HUDEP-2 (cell line): ENCODE data around the gene STRAP.
A peak's percentile ranks its signal among the peaks of the same experiment; 100 is the strongest.
"Not testable (repeated sequence)": the region's sequence is repeated elsewhere in the genome, so short reads cannot be mapped to it uniquely, and the experiment has no call there.

Experiments
- DNase-seq, 76 experiments: peaks; one replicate each; lab custom pipeline; 2025; ENCODE audit not compliant: unreplicated experiment in 76 of 76; lab: John Stamatoyannopoulos, UW

Gene STRAP

DNA sequence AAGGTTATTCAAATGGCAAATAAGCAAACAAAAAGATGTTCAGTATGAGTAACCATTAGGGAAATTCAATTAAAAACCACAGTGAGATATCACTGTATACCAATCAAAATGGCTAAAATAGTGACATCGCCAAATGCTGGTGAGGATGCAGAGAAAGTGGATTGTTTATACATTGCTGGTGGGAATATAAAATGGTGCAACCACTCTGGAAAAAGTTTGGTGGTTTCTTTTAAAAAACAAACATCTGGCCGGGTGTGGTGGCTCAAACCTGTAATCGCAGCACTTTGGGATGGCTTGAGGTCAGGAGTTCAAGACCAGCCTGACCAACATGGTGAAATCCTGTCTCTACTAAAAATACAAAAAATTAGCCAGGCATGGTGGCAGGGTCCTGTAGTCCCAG lies 14.0 kb upstream of the STRAP start:
- DNase-seq = no peak

DNA sequence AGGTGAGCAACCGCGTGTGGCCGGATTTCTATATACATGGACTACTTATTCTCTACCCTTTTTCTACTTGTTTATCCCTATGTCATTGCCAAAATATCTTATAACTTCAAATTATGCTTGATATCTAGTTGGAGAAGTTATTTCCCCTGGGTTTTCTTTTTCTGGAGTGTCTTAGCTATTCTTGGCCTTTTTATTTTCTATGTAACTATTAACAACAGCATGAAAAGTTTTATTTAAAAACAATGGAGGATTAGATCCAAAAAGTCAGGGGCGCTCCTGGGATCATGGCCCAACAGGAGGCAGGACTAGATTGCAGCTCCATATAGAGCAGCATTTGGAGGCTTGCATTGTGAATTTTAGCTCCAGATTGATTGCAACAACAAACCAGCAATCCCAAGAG lies 8.6 kb upstream of the STRAP start:
- DNase-seq = no peak

DNA sequence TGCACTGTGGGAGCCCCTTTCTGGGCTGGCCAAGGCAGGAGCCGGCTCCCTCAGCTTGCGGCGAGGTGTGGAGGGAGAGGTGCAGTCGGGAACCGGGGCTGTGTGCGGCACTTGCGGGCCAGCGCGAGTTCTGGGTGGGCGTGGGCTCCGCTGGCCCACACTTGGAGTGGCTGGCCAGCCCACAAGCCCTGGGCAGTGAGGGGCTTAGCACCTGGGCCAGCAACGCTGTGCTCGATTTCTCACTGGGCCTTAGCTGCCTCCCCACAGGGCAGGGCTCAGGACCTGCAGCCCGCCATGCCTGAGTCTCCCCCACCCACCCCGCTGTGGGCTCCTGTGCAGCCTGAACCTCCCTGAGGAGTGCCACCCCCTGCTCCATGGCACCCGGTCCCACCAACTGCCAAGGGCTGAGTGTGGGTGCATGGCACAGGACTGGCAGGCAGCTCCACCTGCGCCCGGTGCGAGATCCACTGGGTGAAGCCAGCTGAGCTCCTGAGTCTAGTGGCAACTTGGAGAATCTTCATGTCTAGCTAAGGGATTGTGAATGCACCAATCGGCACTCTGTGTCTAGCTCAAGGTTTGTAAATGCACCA lies 7.5 kb upstream of the STRAP start:
- not testable (repeated sequence) for DNase-seq

GRCh38 chr12:15875863-15876262 lies 6.3 kb upstream of the STRAP start:
- no peak for DNase-seq

DNA sequence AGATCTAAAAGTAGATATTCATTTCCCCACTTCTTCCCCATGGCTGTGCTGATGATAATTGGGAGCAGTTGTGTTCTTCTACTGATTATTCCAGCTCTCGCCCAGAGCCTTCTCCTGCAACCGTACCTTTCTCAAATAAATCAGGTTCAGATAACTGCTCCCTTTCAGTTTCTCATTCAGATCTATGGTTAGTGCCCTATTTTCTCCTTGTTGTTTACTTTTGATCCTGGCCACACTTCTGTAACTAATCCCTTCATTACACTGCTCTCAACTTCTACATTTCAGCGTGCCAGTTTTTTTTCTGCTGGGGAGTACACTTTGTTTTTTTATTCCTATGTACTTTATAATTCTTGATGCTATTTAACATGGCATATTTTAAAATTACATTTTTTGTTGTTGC lies 2.8 kb upstream of the STRAP start:
- no peak for DNase-seq

DNA sequence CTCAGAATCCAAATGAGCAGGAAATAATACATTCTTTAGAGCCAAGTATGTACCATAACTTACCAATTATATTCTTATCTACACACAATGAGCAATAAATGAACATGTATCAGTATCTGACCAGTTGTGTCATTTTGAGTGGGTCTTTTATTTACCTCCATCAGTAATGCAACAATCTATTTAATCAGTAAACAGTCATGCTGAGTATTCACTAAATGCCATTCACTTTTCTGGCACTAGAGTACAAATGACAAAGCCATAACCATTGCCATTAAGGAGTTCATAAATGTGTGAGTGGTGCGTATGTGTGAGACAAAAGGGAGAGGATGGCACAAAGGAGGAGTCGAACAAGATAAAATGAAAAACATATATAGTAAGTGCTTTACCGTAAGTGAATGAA lies 1.5 kb upstream of the STRAP start:
- no peak for DNase-seq

- no peak for DNase-seq
Measured at GRCh38 chr12:15883536-15883935, 1.3 kb downstream of the STRAP start.

DNA sequence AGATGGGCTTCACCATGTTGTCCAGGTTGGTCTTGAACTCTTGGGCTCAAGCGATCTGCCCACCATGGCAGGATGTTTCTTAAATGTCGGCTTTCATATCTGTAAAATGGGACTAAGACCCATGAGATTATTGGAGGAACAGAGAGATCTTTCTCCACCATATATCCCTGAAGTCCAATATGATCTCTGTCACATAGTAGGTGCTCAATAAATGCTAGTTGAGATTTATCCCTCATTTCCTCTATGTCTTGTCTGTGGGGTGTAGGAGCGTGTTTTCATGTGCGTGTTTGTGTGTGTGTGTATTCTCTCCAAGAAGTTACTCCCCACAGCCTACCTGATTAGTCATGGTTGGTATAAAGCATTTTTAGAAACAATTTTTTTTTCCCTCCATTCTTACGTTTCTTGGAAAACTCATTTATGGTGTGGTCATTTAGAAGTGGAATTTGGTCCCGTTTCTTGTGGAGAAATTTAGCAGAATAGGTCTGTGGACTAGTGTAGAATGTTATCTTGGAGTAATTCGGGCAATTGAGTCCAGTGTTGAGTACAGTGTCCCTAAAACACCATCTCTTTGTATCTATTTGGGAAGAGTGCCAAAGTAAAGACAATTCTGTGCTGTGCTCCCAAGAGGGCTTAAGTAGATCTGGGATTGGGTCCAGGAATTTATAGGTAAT lies 4.3 kb downstream of the STRAP start:
- no peak for DNase-seq

- DNase-seq = no peak
Measured at GRCh38 chr12:15887043-15887817, 5.0 kb downstream of the STRAP start.

GRCh38 chr12:15892645-15893259 lies 10.6 kb downstream of the STRAP start:
- DNase-seq = no peak

- no peak for DNase-seq
Measured at GRCh38 chr12:15893260-15893659, 11.1 kb downstream of the STRAP start.

GRCh38 chr12:15896867-15897266 lies 14.7 kb downstream of the STRAP start:
- DNase-seq = no peak

DNA sequence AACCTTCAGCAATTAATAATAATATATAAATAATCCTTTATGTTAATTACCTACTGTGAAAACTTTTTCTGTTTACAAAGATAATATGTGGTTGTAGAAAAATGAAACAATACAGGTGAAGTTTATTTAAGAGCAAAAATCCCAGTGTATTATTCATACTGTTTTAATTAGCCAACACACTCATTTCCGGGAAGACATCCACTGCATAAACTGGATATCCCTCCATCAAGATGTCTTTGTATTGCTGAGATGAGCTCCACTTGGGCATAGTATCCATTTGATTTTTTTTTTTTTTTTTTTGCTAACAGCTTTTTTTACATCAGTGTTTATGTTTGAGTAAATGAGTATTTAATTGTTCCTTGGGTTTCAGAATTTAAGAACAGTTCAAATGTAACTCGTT lies 15.2 kb downstream of the STRAP start:
- no peak for DNase-seq

GRCh38 chr12:15899282-15899870 lies 17.2 kb downstream of the STRAP start:
- DNase-seq = peak in 12 of 76 experiments; percentile 5 to 30 (median 12)

DNA sequence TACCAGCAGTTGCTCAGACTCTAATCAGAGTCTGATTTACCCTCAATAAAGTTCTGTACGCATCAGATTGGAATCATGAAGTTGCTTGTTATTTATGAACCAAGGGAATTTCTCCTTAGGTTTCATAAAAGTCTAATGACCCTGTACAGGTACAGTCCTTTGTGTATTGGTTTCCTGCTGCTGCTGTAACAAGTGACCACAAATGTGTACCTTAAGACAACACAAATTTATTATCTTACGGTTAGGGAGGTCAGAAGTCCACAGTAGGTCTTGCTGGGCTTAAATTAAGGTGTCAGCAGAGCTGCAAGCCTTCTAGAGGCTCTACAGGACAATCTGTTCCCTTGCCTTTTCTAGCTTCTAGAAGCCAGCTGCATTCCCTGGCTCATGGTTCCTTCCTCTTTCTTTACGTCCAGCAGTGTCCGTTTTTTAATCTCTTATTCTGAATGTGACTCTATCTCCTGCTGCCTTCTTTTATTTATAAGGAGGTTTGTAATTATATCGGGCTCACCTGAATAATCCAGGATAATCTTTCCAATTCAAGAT lies 22.3 kb downstream of the STRAP start:
- no peak for DNase-seq

GRCh38 chr12:15910468-15910863 lies 28.3 kb downstream of the STRAP start:
- peak in 1 of 76 experiments; percentile 31 for DNase-seq

GRCh38 chr12:15910864-15911721 lies 28.9 kb downstream of the STRAP start, which contains the start of gene DERA:
DERA (plus strand) TSS chr12:15911332; CDS start chr12:15911384, 52 bp downstream.
- peak in 63 of 76 experiments; percentile 3 to 79 (median 52) for DNase-seq

GRCh38 chr12:15911931-15912330 lies 29.7 kb downstream of the STRAP start:
- DNase-seq = not testable (repeated sequence)

DNA sequence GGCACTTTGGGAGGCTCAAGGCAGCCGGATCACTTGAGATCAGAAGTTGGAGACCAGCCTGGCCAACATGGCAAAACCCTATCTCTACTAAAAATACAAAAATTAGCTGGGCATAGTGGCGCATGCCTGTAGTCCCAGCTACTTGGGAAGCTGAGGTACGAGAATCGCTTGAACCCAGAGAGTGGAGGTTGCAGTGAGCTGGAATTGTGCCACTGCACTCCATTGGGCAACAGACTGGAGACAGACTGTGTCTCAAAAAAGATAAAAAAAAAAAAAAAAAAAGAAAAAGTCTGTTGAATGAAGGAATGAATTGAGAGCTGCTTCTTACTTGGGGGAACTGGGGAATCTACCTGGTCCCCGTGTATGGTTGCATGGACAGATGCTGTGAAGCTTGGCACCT lies 31.9 kb downstream of the STRAP start:
- DNase-seq = peak in 1 of 76 experiments; percentile 1

GRCh38 chr12:15918066-15918465 lies 35.9 kb downstream of the STRAP start:
- no peak for DNase-seq
